AG09309 (cell line): ENCODE measurements around the gene UGGT1.

Source experiments
- DNase-seq: peaks from one replicate; pipeline ENCODE4 v3.0.0-alpha.2; 2010; ENCODE audit warnings: low read depth
- H3K4me3 ChIP-seq: 2 replicates; pipeline ENCODE4 v1.5.1; 2011; ENCODE audit warnings: mild to moderate bottlenecking, low read depth, low read length, moderate library complexity; ENCODE audit not compliant: control insufficient read depth
- TF ChIP-seq, protein P1 (sequence below): IDR thresholded peaks from 2 replicates; pipeline ENCODE4 v1.5.1; 2011; ENCODE audit warnings: mild to moderate bottlenecking, low read depth, low read length, inconsistent platforms; ENCODE audit not compliant: insufficient read depth, control insufficient read depth; ENCODE audit errors: missing control alignments

The UGGT1 gene

DNA sequence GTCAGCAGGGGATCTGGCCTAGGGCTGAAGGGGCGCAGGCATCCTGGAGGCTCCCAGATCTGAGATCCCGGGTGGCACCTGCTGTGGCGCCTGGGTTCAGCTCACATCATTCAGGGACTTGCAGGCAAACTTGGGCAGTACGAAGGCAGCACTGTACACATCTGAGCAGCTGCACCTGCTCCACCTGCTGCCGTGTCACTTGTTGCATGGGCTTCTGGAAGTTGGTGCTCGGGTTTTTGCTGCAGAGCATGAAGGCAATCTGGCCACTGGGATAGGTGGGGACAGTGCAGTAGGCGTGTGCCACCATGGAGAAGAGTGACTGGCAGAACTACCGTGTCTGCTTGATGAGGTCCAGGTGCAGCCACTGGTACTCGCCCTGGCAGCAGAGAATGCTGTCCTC, 48.6 kb downstream of the UGGT1 start:
- TF ChIP-seq, protein P1, sequence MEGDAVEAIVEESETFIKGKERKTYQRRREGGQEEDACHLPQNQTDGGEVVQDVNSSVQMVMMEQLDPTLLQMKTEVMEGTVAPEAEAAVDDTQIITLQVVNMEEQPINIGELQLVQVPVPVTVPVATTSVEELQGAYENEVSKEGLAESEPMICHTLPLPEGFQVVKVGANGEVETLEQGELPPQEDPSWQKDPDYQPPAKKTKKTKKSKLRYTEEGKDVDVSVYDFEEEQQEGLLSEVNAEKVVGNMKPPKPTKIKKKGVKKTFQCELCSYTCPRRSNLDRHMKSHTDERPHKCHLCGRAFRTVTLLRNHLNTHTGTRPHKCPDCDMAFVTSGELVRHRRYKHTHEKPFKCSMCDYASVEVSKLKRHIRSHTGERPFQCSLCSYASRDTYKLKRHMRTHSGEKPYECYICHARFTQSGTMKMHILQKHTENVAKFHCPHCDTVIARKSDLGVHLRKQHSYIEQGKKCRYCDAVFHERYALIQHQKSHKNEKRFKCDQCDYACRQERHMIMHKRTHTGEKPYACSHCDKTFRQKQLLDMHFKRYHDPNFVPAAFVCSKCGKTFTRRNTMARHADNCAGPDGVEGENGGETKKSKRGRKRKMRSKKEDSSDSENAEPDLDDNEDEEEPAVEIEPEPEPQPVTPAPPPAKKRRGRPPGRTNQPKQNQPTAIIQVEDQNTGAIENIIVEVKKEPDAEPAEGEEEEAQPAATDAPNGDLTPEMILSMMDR, result no peak
- DNase-seq, result no peak
- no peak overlapping the region for H3K4me3 ChIP-seq

DNA sequence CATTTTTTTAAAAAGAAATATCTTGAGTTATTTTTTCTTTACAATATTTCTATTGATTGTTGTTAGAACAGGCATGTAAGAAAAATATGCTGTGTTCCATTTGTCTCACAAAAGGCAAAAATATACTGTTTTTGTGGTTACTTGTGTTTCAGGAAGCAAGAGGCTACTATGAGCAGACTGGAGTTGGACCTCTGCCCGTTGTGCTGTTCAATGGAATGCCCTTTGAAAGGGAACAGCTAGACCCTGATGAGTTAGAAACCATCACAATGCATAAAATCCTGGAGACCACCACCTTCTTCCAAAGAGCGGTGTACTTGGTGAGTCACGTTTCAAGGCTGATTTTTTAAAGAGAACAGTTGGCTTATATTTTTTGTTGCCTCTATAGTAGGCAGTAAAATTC, 54.7 kb downstream of the UGGT1 start:
- H3K4me3 ChIP-seq, result no peak overlapping the region
- no peak for DNase-seq
- TF ChIP-seq, protein P1, result no peak

DNA sequence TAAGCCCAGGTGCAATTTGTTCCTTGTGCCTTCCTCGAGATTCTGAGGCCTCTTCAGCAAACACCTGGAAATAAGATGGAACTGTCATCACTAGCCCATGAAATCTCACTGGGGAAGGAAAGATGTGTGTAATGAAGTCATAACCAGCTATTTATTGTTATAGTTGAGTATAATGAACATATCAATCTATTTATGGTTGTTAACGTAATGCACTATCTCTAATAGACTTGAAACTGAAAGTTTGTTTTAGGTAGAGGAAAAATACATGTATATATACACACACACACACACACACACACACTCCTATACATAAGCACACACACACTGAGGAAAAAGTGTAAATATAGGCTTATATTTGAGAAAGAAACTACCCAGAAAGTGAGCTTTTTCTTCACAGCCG, 62.8 kb downstream of the UGGT1 start:
- H3K4me3 ChIP-seq, result no peak overlapping the region
- DNase-seq, result no peak
- TF ChIP-seq, protein P1, result no peak

DNA sequence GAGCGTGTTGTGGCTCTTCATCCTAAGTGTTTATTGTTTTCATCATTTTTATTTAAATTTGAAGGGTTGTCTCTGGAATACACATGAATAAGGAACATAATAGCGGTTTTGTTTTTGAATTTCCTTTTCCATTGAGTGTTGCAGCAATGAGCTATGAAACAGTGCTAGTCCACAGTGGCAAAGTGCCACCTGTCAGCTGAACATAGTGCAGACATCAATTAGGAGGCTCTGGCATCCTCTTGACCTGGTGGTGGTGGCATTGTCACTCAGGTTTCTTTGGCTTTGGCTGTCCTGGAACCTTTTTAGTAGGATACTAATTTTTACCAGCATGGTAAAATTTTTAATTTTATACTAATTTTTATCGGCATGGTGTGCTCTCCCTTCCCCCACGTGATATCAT, 63.2 kb downstream of the UGGT1 start:
- H3K4me3 ChIP-seq, result no peak overlapping the region
- no peak for DNase-seq
- TF ChIP-seq, protein P1, result no peak

DNA sequence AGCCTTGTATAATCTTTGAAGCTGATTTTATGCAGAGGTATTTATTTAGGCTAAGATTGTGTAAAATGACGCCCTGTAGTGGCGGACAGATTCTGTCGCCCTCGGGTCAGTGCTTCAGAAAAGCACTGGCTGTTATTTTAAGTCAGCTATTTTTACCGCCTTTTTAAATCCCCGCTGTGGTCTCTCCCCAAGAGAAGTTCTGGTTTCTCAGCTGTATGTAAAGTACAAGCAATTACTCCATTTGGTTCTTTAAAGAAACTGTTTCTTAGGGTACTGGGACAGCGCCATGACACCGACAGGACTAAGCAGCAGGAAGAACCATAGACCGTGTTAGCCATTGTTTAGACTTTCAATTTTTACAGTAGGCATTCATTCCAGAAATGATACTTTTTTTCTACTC, 65.0 kb downstream of the UGGT1 start:
- DNase-seq, result no peak
- TF ChIP-seq, protein P1, result no peak
- H3K4me3 ChIP-seq, result no peak overlapping the region

DNA sequence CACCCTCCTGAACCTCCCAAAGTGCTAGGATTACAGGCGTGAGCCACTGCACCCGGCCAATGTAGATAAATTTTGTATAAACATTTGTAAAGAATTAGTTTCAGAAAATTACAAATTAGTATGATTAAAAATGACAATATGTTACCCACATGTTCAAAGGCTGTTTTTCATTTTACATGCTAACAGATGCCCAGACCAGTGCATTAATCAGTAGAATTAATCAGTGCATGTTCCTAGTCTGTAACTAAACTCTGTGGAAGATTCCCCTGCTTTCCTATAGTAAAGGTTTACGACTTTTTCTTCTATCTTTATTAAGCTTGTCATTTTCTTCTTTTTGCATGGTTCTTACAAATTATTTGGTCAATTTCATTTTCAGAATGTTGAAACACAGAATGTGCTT, 65.8 kb downstream of the UGGT1 start:
- no peak overlapping the region for H3K4me3 ChIP-seq
- TF ChIP-seq, protein P1, result no peak
- DNase-seq, result no peak

DNA sequence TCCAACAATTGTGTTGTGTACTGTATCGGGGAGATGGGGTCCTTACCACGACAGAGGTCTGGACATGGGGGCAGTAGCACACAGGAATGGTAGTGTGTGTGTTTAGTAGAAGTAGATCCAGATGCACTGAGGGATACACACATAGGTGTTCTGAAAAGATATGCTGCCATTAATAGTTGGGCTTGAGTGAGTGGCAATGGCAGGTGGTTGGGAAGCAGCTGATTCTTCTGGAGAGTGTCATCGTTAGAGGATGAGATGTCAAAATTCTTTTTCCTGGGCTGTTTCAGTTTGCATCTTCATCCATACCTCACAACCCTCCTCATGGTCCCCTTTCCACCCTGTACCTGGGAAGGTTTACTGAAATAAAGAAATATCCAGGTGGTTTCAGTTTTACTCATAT, 66.6 kb downstream of the UGGT1 start:
- no peak overlapping the region for H3K4me3 ChIP-seq
- TF ChIP-seq, protein P1, result no peak
- DNase-seq, result no peak
